KMS-11 (cell line): Measurements from ENCODE around the gene FOS.

ENCODE experiments used
- H2AFZ ChIP-seq: fragments of 200-600 bp; sonication (generic); 2 replicates; pipeline ENCODE4 v1.6.1; 2016; ENCODE audit warnings: antibody characterized with exemption, mixed run types, low read depth
- H3K27ac ChIP-seq: fragments of 200-600 bp; sonication (generic); 2 replicates; pipeline ENCODE4 v1.6.1; 2016; ENCODE audit warnings: mild to moderate bottlenecking, mixed run types
- H3K27me3 ChIP-seq: fragments of 200-600 bp; sonication (generic); 2 replicates; pipeline ENCODE4 v1.6.1; 2017; ENCODE audit warnings: mild to moderate bottlenecking, low read depth, mixed run types, moderate library complexity; ENCODE audit not compliant: insufficient read depth
- H3K36me3 ChIP-seq: fragments of 200-600 bp; sonication (generic); 2 replicates; pipeline ENCODE4 v1.6.1; 2017; ENCODE audit warnings: mild to moderate bottlenecking, mixed run types; ENCODE audit not compliant: insufficient read depth
- H3K4me1 ChIP-seq: fragments of 200-600 bp; sonication (generic); 2 replicates; pipeline ENCODE4 v1.6.1; 2016; ENCODE audit warnings: mild to moderate bottlenecking, low read depth, mixed run types; ENCODE audit not compliant: poor library complexity, severe bottlenecking
- H3K4me2 ChIP-seq: fragments of 200-600 bp; sonication (generic); 2 replicates; pipeline ENCODE4 v1.7.0; 2016; ENCODE audit warnings: mild to moderate bottlenecking, mixed run types
- H3K4me3 ChIP-seq: fragments of 200-600 bp; sonication (generic); IDR thresholded peaks from 2 replicates; pipeline ENCODE4 v1.6.1; 2017; ENCODE audit warnings: low read depth, low read length, mixed read lengths; ENCODE audit not compliant: insufficient read depth
- H3K79me2 ChIP-seq: fragments of 200-600 bp; sonication (generic); 2 replicates; pipeline ENCODE4 v1.6.1; 2016; ENCODE audit warnings: low read depth, mixed run types; ENCODE audit not compliant: insufficient read depth
- H3K9ac ChIP-seq: fragments of 200-600 bp; sonication (generic); 2 replicates; pipeline ENCODE4 v1.6.1; 2016; ENCODE audit warnings: mild to moderate bottlenecking, mixed run types
- H4K20me1 ChIP-seq: fragments of 200-600 bp; sonication (generic); 2 replicates; pipeline ENCODE4 v1.6.1; 2016; ENCODE audit warnings: mild to moderate bottlenecking, mixed run types; ENCODE audit not compliant: insufficient read depth
- CTCF ChIP-seq: fragments of 200-600 bp; sonication (generic); conservative IDR thresholded peaks from 2 replicates; pipeline ENCODE4 v1.6.1; 2017; ENCODE audit warnings: low read depth, mild to moderate bottlenecking, antibody characterized with exemption, low read length, moderate library complexity, mixed read lengths

FOS gene

DNA sequence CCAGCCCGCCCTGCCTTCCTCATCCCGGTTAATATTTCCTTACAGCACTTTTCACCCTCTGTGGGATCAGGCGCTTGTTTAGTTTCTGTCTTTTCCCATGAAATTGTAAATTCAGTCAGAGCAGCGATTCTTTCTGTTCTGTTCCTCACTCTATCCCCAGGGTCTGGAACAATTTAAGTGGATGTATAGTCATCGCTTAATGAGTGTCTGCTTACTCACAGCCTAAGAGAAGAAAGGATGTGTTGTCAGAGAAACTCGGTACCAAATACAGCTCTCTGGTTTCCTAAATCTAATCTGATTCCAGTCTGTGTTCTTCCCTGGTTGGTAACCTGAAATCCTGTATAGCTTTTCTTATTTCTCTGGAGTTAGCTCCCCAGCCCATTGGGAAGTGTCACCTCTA, 44.9 kb downstream of the FOS start:
- no peaks in the 10 kb centered on the region for H3K4me1 ChIP-seq
- H3K36me3 ChIP-seq = no peaks in the 10 kb centered on the region
- no peak overlapping the region for H2AFZ ChIP-seq
- no peaks in the 10 kb centered on the region for H4K20me1 ChIP-seq
- H3K27ac ChIP-seq = no peak overlapping the region
- no peaks in the 10 kb centered on the region for H3K27me3 ChIP-seq
- H3K9ac ChIP-seq = no peak overlapping the region
- no peaks in the 10 kb centered on the region for H3K79me2 ChIP-seq
- no peak overlapping the region for H3K4me2 ChIP-seq
- no peak for TF ChIP-seq CTCF
- H3K4me3 ChIP-seq = no peak overlapping the region

DNA sequence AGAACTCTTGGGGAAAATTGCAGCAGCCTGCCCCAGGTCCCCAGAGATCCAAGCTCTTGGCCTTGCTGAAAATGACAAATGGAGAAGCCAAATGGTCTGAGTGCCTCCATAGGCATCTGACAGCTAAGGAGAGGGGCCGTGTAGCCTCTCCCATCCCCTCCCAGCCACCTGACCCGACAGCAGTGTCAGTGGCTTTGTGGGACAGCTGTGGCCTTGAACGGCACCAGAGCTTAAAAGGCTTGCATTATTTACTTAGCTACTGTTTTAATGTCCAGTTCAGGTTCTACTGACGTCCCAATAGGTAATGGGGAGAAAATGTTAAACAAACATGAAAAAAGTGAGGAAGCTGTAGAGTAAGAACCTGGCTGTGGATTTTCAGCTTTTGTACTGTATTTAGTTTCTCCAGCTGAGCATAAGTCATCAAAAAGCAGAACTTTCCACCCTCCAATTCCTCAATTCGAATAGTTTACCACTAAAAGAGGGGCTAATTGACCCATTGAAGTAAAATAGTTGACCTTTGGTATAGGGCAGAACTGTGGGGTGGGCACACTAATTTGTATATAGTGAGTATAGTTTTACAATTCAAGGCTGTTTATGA, 50.0 kb downstream of the FOS start:
- no peak for TF ChIP-seq CTCF
- Histone ChIP-seq H3K36me3 (no peaks in the 10 kb centered on the region), H3K9ac (no peak overlapping the region), H3K4me2 (no peak overlapping the region), H3K4me3 (no peak overlapping the region), H3K79me2 (no peaks in the 10 kb centered on the region), H2AFZ (no peak overlapping the region), H3K27ac (no peak overlapping the region), H4K20me1 (no peaks in the 10 kb centered on the region), H3K4me1 (no peaks in the 10 kb centered on the region), H3K27me3 (no peaks in the 10 kb centered on the region)

DNA sequence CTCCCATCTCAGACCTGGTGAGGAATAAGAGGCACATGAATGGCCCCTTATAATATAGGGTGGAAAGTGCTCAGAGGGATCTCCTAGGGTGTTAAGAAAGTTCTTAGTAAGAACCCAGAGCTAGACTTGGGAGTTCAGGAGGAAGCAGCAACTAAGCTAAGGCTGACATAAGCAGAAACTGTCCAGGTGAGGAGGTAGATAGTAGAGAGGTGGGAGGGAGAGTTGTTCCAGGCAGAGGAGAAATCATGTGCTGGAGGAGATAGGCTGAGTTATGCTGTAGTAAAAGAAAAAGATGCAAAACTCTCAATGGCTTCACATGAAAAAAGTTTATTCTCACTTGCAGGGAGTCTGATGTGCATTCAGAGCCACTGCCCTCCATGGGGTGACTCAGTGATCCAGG, 50.7 kb downstream of the FOS start:
- Histone ChIP-seq H2AFZ (no peak overlapping the region), H3K4me2 (no peak overlapping the region), H3K79me2 (no peaks in the 10 kb centered on the region), H3K27me3 (no peaks in the 10 kb centered on the region), H3K36me3 (no peaks in the 10 kb centered on the region), H4K20me1 (no peaks in the 10 kb centered on the region), H3K4me3 (no peak overlapping the region), H3K9ac (no peak overlapping the region), H3K27ac (no peak overlapping the region), H3K4me1 (no peaks in the 10 kb centered on the region)
- no peak for TF ChIP-seq CTCF

DNA sequence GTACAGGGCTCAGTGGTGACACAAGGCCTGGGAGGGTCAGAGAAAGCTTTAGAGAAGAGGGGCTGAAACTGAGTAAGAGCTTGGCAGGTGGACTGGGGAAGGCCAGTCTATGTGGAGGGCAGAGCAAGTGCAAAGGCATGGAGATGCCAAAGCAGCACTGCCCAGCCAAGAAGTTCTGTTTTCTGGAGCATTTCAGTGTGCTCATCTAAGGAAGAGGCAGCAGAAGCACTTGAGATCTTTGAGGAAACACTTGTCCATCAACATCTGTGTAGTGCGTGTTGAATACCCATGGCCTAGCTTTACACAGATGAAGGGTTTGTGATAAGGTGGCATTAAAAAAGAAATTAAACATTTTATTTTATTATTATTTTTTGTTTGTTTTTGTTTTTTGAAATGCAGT, 52.8 kb downstream of the FOS start:
- no peaks in the 10 kb centered on the region for H3K79me2 ChIP-seq
- no peak overlapping the region for H3K9ac ChIP-seq
- no peak overlapping the region for H3K27ac ChIP-seq
- H4K20me1 ChIP-seq = no peaks in the 10 kb centered on the region
- no peaks in the 10 kb centered on the region for H3K4me1 ChIP-seq
- H3K4me2 ChIP-seq = no peak overlapping the region
- no peaks in the 10 kb centered on the region for H3K36me3 ChIP-seq
- H3K27me3 ChIP-seq = no peaks in the 10 kb centered on the region
- no peak for TF ChIP-seq CTCF
- H2AFZ ChIP-seq = no peak overlapping the region
- H3K4me3 ChIP-seq = no peak overlapping the region
